GM23338 (cell line): Measurements from ENCODE around the gene SARNP. TPM values are rescaled to one million over a fixed set of nuclear protein-coding genes. Genes with fewer than 3 reads are reported as not detected.
A peak's percentile ranks its signal among the peaks of the same experiment; 100 is the strongest.

Source experiments
- ATAC-seq: fragments of 200-7000 bp; cut with Tn5 transposase; 3 replicates; pipeline ENCODE4 v1.9.1; 2020
- DNase-seq: peaks from one replicate; pipeline ENCODE4 v3.0.0-alpha.2; 2015; ENCODE audit warnings: low spot score
- H2AFZ ChIP-seq: fragments of 200-600 bp; sonication (generic); 2 replicates; pipeline ENCODE4 v1.8.0; 2016; ENCODE audit warnings: antibody characterized with exemption, mild to moderate bottlenecking, moderate library complexity
- H3F3A ChIP-seq: fragments of 200-600 bp; sonication (generic); replicated peaks from 2 replicates; pipeline ENCODE4 v1.8.0; 2017; ENCODE audit warnings: antibody characterized with exemption, mixed run types, low read depth
- H3K27ac ChIP-seq: fragments of 200-600 bp; sonication (generic); 2 replicates; pipeline ENCODE4 v1.6.1; 2016; ENCODE audit warnings: low read depth
- H3K27me3 ChIP-seq: fragments of 200-600 bp; sonication (generic); 2 replicates; pipeline ENCODE4 v1.8.0; 2016; ENCODE audit warnings: mild to moderate bottlenecking, mixed run types, moderate library complexity; ENCODE audit not compliant: insufficient read depth
- H3K36me3 ChIP-seq: fragments of 200-600 bp; sonication (generic); 2 replicates; pipeline ENCODE4 v1.8.0; 2016; ENCODE audit warnings: mild to moderate bottlenecking; ENCODE audit not compliant: insufficient read depth
- H3K4me1 ChIP-seq: fragments of 200-600 bp; sonication (generic); 2 replicates; pipeline ENCODE4 v1.8.0; 2016; ENCODE audit warnings: mild to moderate bottlenecking, moderate library complexity; ENCODE audit not compliant: insufficient read depth
- H3K4me2 ChIP-seq: fragments of 200-600 bp; sonication (generic); 2 replicates; pipeline ENCODE4 v1.7.1; 2017; ENCODE audit warnings: mixed run types
- H3K4me3 ChIP-seq: fragments of 200-600 bp; sonication (generic); 2 replicates; pipeline ENCODE4 v1.6.1; 2016; ENCODE audit warnings: mixed run types
- H3K79me2 ChIP-seq: fragments of 200-600 bp; sonication (generic); replicated peaks from 2 replicates; pipeline ENCODE4 v1.8.0; 2017; ENCODE audit warnings: mild to moderate bottlenecking; ENCODE audit not compliant: insufficient read depth
- H3K9me2 ChIP-seq: fragments of 200-600 bp; sonication (generic); 2 replicates; pipeline ENCODE4 v1.8.0; 2017; ENCODE audit not compliant: insufficient read depth
- H4K20me1 ChIP-seq: fragments of 200-600 bp; sonication (generic); replicated peaks from 2 replicates; pipeline ENCODE4 v1.8.0; 2017; ENCODE audit warnings: mild to moderate bottlenecking; ENCODE audit not compliant: insufficient read depth
- H3K27ac Mint-ChIP-seq: 2 replicates; pipeline ENCODE4 v1.8.0; 2020; ENCODE audit warnings: inconsistent platforms, mild to moderate bottlenecking, moderate library complexity, mixed read lengths
- H3K27me3 Mint-ChIP-seq: 3 replicates; pipeline ENCODE4 v1.8.0; 2022; ENCODE audit warnings: low read depth, mild to moderate bottlenecking, moderate library complexity, mixed read lengths, inconsistent platforms; ENCODE audit not compliant: insufficient read depth, poor library complexity
- H3K36me3 Mint-ChIP-seq: 3 replicates; pipeline ENCODE4 v1.8.0; 2021; ENCODE audit warnings: low read depth, mild to moderate bottlenecking, inconsistent platforms, moderate library complexity, mixed read lengths
- H3K4me1 Mint-ChIP-seq: 3 replicates; pipeline ENCODE4 v1.8.0; 2020; ENCODE audit warnings: mild to moderate bottlenecking, inconsistent platforms, mixed read lengths
- H3K4me3 Mint-ChIP-seq: 3 replicates; pipeline ENCODE4 v1.8.0; 2021; ENCODE audit warnings: moderate library complexity, mild to moderate bottlenecking, inconsistent platforms, mixed read lengths
- H3K9me3 Mint-ChIP-seq: 3 replicates; pipeline ENCODE4 v1.8.0; 2020; ENCODE audit warnings: moderate library complexity, mild to moderate bottlenecking, inconsistent platforms, mixed read lengths
- STAT1 ChIP-seq: IDR thresholded peaks from one replicate; pipeline ENCODE4 v1.6.1; 2016; ENCODE audit warnings: antibody characterized with exemption; ENCODE audit not compliant: unreplicated experiment
- polyA plus RNA-seq: library from polyadenylated mRNA; unstranded; fragments of >200 nt; fragmentation: Nextera tagmentation; extraction: Ambion mirVana; gene quantifications from 2 replicates; pipeline ENCODE4 v1.2.1, GENCODE V29; 2016
- total RNA-seq: library from RNA; depleted of rRNA; stranded (reverse); fragments of >200 nt; shearing (Covaris generic); gene quantifications from 2 replicates; pipeline ENCODE4 v1.2.3, GENCODE V29; 2014
- TF ChIP-seq, protein P1 (sequence below): fragments of 250-450 bp; sonication (Bioruptor Pico); IDR thresholded peaks from 2 replicates; pipeline ENCODE4 v1.5.0; 2020; ENCODE audit warnings: mild to moderate bottlenecking, moderate library complexity
- TF ChIP-seq, protein P2 (sequence below), 2 experiments: fragments of 200-600 bp in 1 of 2; sonication (generic) in 1 of 2; conservative IDR thresholded peaks; 2 replicates each; pipeline versions ENCODE4 v1.5.1 to v1.6.1; 2016 to 2017; ENCODE audit warnings: antibody characterized with exemption in 2 of 2, low read depth in 2 of 2, mild to moderate bottlenecking in 2 of 2, moderate library complexity in 1 of 2
- TF ChIP-seq, protein P3 (sequence below): IDR thresholded peaks from one replicate; pipeline ENCODE4 v1.6.1; 2018; ENCODE audit warnings: antibody characterized with exemption; ENCODE audit not compliant: unreplicated experiment

Gene SARNP
- total and polyA plus RNA-seq, 2 experiments from 2014 or later, result 96.0 to 313 TPM

DNA sequence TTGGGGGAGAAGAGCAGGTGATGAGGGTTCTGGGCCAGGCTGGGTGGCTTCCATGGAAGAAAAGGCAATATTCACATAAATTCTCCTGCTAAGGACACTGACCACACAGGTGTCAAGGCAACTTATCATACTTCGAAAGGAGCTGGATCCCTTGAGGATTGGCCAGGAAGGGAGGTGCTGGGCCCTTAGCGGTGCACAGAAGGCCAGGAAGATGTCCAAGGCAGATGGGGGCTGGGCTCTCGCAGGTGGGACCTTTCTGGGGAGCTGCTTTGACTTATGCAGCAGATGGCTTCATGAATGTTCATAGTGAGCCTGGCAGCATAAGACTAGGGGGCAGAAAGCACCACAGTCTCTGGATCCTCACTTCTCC, 92.6 kb downstream of the SARNP start:
- H3K79me2 ChIP-seq, result peaks cover 14% of the 10 kb centered on the region
- 0 out of 2 replicates have a peak, but pooled peaks cover 6% of the 10 kb centered on the region for H4K20me1 ChIP-seq
- no peak overlapping the region for H2AFZ ChIP-seq
- H3K36me3 ChIP-seq, result peaks cover 8% of the 10 kb centered on the region; the same call in 1 of the 2 replicates
- Mint-ChIP-seq H3K4me3 (no peak overlapping the region; the same call in 2 of the 3 replicates), H3K27ac (no peak overlapping the region), H3K36me3 (peaks cover 41% of the 10 kb centered on the region), H3K27me3 (peaks cover 12% of the 10 kb centered on the region), H3K9me3 (no peaks in the 10 kb centered on the region), H3K4me1 (peaks cover 24% of the 10 kb centered on the region)
- H3K4me3 ChIP-seq, result no peak overlapping the region
- H3F3A ChIP-seq, result peaks cover 17% of the 10 kb centered on the region; the same call in 1 of the 2 replicates
- H3K27ac ChIP-seq, result peak overlapping the region; percentile 80; the same call in 1 of the 2 replicates
- ATAC-seq, result no peak
- no peaks in the 10 kb centered on the region for H3K27me3 ChIP-seq
- H3K9me2 ChIP-seq, result no peaks in the 10 kb centered on the region
- H3K4me1 ChIP-seq, result peaks cover 12% of the 10 kb centered on the region
- DNase-seq, result no peak
- TF ChIP-seq, protein P1, sequence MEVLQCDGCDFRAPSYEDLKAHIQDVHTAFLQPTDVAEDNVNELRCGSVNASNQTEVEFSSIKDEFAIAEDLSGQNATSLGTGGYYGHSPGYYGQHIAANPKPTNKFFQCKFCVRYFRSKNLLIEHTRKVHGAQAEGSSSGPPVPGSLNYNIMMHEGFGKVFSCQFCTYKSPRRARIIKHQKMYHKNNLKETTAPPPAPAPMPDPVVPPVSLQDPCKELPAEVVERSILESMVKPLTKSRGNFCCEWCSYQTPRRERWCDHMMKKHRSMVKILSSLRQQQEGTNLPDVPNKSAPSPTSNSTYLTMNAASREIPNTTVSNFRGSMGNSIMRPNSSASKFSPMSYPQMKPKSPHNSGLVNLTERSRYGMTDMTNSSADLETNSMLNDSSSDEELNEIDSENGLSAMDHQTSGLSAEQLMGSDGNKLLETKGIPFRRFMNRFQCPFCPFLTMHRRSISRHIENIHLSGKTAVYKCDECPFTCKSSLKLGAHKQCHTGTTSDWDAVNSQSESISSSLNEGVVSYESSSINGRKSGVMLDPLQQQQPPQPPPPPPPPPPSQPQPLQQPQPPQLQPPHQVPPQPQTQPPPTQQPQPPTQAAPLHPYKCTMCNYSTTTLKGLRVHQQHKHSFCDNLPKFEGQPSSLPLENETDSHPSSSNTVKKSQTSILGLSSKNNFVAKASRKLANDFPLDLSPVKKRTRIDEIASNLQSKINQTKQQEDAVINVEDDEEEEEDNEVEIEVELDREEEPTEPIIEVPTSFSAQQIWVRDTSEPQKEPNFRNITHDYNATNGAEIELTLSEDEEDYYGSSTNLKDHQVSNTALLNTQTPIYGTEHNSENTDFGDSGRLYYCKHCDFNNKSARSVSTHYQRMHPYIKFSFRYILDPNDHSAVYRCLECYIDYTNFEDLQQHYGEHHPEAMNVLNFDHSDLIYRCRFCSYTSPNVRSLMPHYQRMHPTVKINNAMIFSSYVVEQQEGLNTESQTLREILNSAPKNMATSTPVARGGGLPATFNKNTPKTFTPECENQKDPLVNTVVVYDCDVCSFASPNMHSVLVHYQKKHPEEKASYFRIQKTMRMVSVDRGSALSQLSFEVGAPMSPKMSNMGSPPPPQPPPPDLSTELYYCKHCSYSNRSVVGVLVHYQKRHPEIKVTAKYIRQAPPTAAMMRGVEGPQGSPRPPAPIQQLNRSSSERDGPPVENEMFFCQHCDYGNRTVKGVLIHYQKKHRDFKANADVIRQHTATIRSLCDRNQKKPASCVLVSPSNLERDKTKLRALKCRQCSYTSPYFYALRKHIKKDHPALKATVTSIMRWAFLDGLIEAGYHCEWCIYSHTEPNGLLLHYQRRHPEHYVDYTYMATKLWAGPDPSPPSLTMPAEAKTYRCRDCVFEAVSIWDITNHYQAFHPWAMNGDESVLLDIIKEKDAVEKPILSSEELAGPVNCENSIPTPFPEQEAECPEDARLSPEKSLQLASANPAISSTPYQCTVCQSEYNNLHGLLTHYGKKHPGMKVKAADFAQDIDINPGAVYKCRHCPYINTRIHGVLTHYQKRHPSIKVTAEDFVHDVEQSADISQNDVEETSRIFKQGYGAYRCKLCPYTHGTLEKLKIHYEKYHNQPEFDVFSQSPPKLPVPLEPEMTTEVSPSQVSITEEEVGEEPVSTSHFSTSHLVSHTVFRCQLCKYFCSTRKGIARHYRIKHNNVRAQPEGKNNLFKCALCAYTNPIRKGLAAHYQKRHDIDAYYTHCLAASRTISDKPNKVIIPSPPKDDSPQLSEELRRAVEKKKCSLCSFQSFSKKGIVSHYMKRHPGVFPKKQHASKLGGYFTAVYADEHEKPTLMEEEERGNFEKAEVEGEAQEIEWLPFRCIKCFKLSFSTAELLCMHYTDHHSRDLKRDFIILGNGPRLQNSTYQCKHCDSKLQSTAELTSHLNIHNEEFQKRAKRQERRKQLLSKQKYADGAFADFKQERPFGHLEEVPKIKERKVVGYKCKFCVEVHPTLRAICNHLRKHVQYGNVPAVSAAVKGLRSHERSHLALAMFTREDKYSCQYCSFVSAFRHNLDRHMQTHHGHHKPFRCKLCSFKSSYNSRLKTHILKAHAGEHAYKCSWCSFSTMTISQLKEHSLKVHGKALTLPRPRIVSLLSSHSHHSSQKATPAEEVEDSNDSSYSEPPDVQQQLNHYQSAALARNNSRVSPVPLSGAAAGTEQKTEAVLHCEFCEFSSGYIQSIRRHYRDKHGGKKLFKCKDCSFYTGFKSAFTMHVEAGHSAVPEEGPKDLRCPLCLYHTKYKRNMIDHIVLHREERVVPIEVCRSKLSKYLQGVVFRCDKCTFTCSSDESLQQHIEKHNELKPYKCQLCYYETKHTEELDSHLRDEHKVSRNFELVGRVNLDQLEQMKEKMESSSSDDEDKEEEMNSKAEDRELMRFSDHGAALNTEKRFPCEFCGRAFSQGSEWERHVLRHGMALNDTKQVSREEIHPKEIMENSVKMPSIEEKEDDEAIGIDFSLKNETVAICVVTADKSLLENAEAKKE (CRISPR knock-in tag), result no peak
- H3K4me2 ChIP-seq, result no peak overlapping the region

DNA sequence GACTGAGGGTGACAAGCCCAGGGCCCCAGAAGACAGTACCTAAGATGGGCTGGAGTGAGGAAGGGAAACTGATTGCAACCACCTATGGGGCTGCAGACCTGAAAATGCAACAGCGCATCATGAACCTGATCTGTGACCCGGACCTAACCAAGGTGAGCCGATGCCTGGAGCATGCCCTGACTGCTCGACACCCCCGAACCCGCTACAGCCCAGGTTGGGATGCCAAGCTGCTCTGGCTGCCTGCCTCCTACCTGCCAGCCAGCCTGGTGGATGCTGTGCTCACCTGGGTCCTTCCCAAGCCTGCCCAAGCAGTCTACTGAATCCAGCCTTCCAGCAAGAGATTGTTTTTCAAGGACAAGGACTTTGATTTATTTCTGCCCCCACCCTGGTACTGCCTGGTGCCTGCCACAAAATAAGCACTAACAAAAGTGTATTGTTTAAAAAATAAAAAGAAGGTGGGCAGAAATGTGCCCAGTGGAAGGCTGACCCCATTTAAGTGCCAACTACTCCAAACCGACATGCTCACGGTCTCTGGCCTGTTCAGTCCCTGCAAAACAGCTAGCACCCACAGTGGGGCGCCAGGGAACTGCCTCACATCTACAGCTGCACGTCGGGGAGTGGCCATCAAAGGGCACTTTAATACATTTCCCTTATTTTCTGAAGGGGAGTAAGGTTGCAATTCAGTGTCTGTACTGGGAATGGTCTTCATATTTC, 93.1 kb downstream of the SARNP start:
- Mint-ChIP-seq H3K9me3 (no peaks in the 10 kb centered on the region), H3K36me3 (peaks cover 41% of the 10 kb centered on the region), H3K4me3 (no peak overlapping the region; the same call in 2 of the 3 replicates), H3K27me3 (peaks cover 11% of the 10 kb centered on the region), H3K4me1 (peaks cover 28% of the 10 kb centered on the region), H3K27ac (no peak overlapping the region)
- Histone ChIP-seq H3K79me2 (peaks cover 14% of the 10 kb centered on the region), H3F3A (peaks cover 12% of the 10 kb centered on the region; the same call in 1 of the 2 replicates), H2AFZ (no peak overlapping the region), H3K4me1 (peaks cover 13% of the 10 kb centered on the region), H3K27me3 (no peaks in the 10 kb centered on the region), H3K27ac (peak overlapping the region; percentile 80; the same call in 1 of the 2 replicates), H4K20me1 (0 out of 2 replicates have a peak, but pooled peaks cover 6% of the 10 kb centered on the region), H3K9me2 (no peaks in the 10 kb centered on the region), H3K4me3 (no peak overlapping the region), H3K4me2 (no peak overlapping the region), H3K36me3 (peaks cover 8% of the 10 kb centered on the region; the same call in 1 of the 2 replicates)
- no peak for TF ChIP-seq STAT1
- TF ChIP-seq, protein P2, sequence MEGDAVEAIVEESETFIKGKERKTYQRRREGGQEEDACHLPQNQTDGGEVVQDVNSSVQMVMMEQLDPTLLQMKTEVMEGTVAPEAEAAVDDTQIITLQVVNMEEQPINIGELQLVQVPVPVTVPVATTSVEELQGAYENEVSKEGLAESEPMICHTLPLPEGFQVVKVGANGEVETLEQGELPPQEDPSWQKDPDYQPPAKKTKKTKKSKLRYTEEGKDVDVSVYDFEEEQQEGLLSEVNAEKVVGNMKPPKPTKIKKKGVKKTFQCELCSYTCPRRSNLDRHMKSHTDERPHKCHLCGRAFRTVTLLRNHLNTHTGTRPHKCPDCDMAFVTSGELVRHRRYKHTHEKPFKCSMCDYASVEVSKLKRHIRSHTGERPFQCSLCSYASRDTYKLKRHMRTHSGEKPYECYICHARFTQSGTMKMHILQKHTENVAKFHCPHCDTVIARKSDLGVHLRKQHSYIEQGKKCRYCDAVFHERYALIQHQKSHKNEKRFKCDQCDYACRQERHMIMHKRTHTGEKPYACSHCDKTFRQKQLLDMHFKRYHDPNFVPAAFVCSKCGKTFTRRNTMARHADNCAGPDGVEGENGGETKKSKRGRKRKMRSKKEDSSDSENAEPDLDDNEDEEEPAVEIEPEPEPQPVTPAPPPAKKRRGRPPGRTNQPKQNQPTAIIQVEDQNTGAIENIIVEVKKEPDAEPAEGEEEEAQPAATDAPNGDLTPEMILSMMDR (conservative IDR thresholded peaks at IDR 0.05; ENCODE audit: low read depth in 2 of 2), result peak; percentile 72 to 87
- TF ChIP-seq, protein P3, sequence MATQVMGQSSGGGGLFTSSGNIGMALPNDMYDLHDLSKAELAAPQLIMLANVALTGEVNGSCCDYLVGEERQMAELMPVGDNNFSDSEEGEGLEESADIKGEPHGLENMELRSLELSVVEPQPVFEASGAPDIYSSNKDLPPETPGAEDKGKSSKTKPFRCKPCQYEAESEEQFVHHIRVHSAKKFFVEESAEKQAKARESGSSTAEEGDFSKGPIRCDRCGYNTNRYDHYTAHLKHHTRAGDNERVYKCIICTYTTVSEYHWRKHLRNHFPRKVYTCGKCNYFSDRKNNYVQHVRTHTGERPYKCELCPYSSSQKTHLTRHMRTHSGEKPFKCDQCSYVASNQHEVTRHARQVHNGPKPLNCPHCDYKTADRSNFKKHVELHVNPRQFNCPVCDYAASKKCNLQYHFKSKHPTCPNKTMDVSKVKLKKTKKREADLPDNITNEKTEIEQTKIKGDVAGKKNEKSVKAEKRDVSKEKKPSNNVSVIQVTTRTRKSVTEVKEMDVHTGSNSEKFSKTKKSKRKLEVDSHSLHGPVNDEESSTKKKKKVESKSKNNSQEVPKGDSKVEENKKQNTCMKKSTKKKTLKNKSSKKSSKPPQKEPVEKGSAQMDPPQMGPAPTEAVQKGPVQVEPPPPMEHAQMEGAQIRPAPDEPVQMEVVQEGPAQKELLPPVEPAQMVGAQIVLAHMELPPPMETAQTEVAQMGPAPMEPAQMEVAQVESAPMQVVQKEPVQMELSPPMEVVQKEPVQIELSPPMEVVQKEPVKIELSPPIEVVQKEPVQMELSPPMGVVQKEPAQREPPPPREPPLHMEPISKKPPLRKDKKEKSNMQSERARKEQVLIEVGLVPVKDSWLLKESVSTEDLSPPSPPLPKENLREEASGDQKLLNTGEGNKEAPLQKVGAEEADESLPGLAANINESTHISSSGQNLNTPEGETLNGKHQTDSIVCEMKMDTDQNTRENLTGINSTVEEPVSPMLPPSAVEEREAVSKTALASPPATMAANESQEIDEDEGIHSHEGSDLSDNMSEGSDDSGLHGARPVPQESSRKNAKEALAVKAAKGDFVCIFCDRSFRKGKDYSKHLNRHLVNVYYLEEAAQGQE, result no peak
- DNase-seq (peak; percentile 83), ATAC-seq (peak; percentile 11)
